ENCODE measurements around the gene LRFN2.

Gene LRFN2

GRCh38 chr6:40394381-40394780, 192.8 kb downstream of the LRFN2 start:
- H3K4me3 ChIP-seq (ENCODE audit: low read length), result no peak overlapping the region
- TF ChIP-seq, protein P1, sequence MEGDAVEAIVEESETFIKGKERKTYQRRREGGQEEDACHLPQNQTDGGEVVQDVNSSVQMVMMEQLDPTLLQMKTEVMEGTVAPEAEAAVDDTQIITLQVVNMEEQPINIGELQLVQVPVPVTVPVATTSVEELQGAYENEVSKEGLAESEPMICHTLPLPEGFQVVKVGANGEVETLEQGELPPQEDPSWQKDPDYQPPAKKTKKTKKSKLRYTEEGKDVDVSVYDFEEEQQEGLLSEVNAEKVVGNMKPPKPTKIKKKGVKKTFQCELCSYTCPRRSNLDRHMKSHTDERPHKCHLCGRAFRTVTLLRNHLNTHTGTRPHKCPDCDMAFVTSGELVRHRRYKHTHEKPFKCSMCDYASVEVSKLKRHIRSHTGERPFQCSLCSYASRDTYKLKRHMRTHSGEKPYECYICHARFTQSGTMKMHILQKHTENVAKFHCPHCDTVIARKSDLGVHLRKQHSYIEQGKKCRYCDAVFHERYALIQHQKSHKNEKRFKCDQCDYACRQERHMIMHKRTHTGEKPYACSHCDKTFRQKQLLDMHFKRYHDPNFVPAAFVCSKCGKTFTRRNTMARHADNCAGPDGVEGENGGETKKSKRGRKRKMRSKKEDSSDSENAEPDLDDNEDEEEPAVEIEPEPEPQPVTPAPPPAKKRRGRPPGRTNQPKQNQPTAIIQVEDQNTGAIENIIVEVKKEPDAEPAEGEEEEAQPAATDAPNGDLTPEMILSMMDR (conservative IDR thresholded peaks at IDR 0.05; ENCODE audit: low read length), result no peak
- DNase-seq (ENCODE audit: low read depth), result no peak

DNA sequence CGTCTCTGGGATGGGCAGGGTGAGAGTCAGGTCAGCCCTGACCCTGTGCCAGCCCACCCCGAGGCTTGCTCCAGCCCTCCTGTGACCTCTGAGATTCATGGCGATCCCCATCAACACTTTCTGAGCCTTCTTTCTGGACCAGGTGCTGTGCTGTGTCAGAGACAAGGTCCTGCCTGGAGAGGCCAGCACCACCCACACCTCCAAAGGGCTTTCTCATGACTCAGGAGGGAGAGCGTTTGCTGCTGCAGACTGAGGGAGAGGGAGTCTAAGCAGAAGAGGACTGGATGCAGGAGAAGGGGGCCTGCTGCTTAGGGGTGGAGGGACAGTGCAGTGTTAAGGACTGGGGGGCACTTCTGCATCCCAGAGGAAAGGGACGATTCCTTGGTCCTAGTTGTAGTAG, 193.5 kb downstream of the LRFN2 start:
- TF ChIP-seq, protein P1 (conservative IDR thresholded peaks at IDR 0.05; ENCODE audit: low read length), result no peak
- no peak for DNase-seq (ENCODE audit: low read depth)
- no peak overlapping the region for H3K4me3 ChIP-seq (ENCODE audit: low read length)

DNA sequence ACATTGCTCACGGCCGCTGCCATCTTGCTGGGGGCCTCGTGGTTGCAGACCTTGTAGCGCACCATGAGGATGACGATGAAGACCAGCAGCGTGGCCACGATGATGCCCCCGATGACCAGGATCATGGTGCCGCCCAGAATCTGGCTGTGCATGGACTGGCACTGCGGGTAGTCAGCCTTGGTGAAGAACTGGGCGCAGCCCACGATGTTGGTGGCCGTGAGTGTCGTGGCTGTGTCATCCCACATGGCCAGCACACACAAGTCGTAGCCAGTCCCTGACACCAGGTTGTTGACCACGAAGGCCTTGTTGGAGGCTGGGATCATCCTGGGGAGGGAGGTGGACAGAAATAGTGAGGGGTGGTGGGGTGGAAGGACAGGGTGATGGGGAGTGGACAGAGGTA, 194.6 kb downstream of the LRFN2 start:
- no peak for DNase-seq (ENCODE audit: low read depth)
- TF ChIP-seq, protein P1 (conservative IDR thresholded peaks at IDR 0.05; ENCODE audit: low read length), result no peak
- H3K4me3 ChIP-seq (ENCODE audit: low read length), result no peak overlapping the region

DNA sequence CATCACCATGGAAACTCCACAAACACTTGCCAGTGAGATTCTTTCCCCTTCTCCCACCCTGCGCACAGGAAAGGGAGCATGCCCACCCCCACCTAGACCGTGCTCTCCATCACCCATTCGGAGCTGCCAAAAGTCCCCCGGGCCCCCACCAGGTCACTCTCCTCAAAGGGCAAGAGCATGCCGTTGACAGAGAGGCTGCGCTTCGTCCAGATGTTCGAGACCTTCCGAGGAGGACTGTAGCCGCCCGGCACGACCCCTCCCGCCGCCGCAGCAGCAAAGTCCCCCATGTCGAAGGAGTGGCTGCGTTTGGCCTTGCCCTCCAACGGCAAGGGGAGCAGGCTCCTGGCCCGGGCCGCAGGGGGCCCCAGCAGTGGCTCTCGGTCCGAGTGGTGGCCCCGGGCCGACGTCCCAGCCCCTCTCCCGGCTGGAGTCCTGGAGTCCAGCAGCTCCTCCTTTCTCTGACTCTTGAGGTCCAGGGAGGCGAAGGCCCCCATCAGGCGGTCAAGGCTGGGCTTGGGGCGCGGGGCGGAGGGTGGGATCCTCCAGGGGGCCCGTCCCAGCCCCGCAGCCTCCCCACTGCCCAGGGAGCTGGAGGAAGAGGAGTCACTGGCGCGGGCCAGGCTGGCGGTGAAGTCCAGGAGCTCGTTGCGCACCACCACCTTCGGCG, 195.2 kb downstream of the LRFN2 start:
- DNase-seq (ENCODE audit: low read depth), result no peak
- H3K4me3 ChIP-seq (ENCODE audit: low read length), result no peak overlapping the region
- TF ChIP-seq, protein P1 (conservative IDR thresholded peaks at IDR 0.05; ENCODE audit: low read length), result no peak

DNA sequence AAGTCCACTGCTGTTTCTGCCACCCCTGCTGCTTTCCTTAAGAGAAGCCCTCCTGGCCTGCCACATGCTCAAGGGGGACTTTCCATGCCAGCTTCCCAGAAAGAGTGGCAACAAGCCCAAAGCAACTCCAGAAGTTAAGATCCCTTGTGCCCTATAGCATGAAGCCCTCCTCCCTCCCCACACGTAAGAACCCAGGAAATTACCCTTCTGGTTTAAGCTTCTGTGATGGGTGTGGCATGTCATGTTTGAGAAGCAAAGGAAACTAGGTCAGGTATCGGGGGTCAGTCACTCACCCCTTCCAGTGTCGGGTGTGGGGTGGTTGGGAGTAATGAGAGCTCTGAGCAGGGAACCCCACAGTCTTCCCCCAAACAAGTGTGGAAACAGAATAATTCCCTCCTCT, 196.1 kb downstream of the LRFN2 start:
- H3K4me3 ChIP-seq (ENCODE audit: low read length), result no peak overlapping the region
- DNase-seq (ENCODE audit: low read depth), result no peak
- TF ChIP-seq, protein P1 (conservative IDR thresholded peaks at IDR 0.05; ENCODE audit: low read length), result no peak

- no peak for DNase-seq (ENCODE audit: low read depth)
- H3K4me3 ChIP-seq (ENCODE audit: low read length), result no peak overlapping the region
- TF ChIP-seq, protein P1 (conservative IDR thresholded peaks at IDR 0.05; ENCODE audit: low read length), result no peak
These were observed 196.9 kb downstream of the LRFN2 start for GRCh38 chr6:40390144-40390800.

DNA sequence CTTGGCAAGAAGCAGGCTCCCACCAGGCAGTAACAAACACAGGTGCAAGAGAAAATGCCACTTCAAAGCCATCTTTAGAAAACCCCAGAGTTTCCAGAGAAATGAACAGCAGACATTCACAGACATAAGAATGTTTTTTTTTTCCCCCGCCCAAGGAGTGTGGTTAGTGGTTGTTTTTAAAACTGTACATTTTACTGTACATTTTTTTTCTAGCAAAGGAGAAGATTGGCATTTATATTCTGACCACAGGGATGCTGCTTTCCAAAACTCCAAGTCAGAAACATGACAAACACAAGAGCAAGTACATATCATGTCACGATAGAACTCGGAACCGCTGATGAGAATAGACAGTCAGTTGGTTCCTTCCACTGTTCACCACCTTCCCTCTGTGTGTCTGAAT, 197.9 kb downstream of the LRFN2 start:
- TF ChIP-seq, protein P1 (conservative IDR thresholded peaks at IDR 0.05; ENCODE audit: low read length), result no peak
- no peak overlapping the region for H3K4me3 ChIP-seq (ENCODE audit: low read length)
- DNase-seq (ENCODE audit: low read depth), result no peak

Measured in AG10803 (cell line).